ENCODE results near the gene NABP2. TPM values are rescaled to one million over a fixed set of nuclear protein-coding genes. Genes with fewer than 3 reads are reported as not detected.
A peak's percentile ranks its signal among the peaks of the same experiment; 100 is the strongest.
"Not testable (repeated sequence)": the region's sequence is repeated elsewhere in the genome, so short reads cannot be mapped to it uniquely, and the experiment has no call there.

NABP2 gene
- polyA plus RNA-seq, 2 of the 4 experiments (the other 2 are of a cell fraction) = 64.1 to 86.7 TPM

DNA sequence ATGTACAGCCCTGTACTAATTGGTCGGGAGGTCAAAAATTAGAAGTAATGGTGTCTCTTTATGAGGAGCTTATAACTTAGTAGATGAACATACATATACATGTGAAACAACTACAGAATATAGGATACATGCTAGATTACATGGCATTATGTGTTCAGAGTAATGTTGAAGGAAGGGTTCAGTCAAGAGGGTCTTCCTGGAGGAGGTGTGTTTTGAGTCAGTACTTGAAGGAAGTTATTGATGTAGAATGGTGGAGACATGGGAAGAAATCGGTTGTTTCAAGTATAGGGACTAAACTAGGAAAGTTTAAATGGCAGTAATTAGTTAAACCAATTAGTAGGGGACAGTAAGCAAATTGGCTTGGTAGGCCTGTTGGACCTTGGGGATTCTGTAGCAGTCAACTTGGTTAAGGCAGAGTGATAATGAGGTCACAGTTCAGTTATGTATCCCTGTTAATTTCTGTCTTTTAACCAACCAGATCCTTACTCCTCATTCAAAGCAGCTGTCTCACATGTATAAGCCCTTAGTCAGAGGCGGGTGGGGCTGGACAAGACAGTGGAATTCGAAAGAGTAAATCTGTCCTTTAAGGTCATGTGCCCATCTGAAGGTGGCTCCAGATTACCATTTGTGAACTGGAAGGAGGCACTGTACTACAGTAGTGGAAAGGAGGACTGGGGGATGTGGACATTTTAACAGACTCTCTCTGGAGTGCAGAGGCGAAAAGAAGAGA is 37.5 kb downstream of the NABP2 start (continued):
- TF ChIP-seq CBX2 (IDR thresholded peaks at IDR 0.05; ENCODE audit: borderline replicate concordance, low read depth) (no peak), CTCF (IDR thresholded peaks at IDR 0.05) (no peak), ZFP36 (IDR thresholded peaks at IDR 0.05; ENCODE audit: borderline replicate concordance, partially characterized antibody) (peak; percentile 97), RCOR1 (IDR thresholded peaks at IDR 0.05; ENCODE audit: low read depth, low read length) (no peak), BCL3 (IDR thresholded peaks at IDR 0.05) (no peak), MAZ (IDR thresholded peaks at IDR 0.05; ENCODE audit: borderline replicate concordance, low read depth, low read length) (no peak), SMC3 (IDR thresholded peaks at IDR 0.05) (no peak), RFX5 (IDR thresholded peaks at IDR 0.05) (no peak), HOXB5 (CRISPR knock-in tag; IDR thresholded peaks at IDR 0.05) (peak; percentile 48; the same call in 1 of the 2 replicates), MAFK (IDR thresholded peaks at IDR 0.05; ENCODE audit: partially characterized antibody) (no peak), REST (IDR thresholded peaks at IDR 0.05) (no peak)
- TF ChIP-seq, protein P1, sequence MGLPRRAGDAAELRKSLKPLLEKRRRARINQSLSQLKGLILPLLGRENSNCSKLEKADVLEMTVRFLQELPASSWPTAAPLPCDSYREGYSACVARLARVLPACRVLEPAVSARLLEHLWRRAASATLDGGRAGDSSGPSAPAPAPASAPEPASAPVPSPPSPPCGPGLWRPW (IDR thresholded peaks at IDR 0.05) = no peak

GRCh38 chr12:56262955-56263354 is 38.8 kb downstream of the NABP2 start:
- ChIA-PET CTCF (interaction anchor here (0.7 to 9.6 kb wide), 5 partner anchors 15 to 201 kb away, joined by 3 to 101 read pairs (median 8); partner anchors contain the start of gene SMARCC2), POLR2A (interaction anchor here (0.6 kb wide), 1 partner anchor 25 kb away, joined by 13 read pairs; no protein-coding TSS in a partner anchor)
- Histone ChIP-seq H3K4me1 (peaks cover 43% of the 10 kb centered on the region), H3K27ac (peak overlapping the region in 1 of 2 experiments; percentile 86; a peak in 3 of 6 replicates)
- FAIRE-seq; ATAC-seq; H3K4me3 ChIP-seq; H3K4me2 ChIP-seq; H3K9me3 ChIP-seq; DNase-seq (ENCODE audit: low read depth in 1 of 2, low spot score in 1 of 2): not testable (repeated sequence)
- 95% methylated on average over 7 of the region's 7 CpGs for WGBS (ENCODE audit: missing lambda C conversion rate)
- TF ChIP-seq CTCF (IDR thresholded peaks at IDR 0.05) = 0 out of 3 replicates have a peak, but pooled peaks have one; percentile 22
